Measurements from ENCODE around the gene KCNA2. TPM values are rescaled to one million over a fixed set of nuclear protein-coding genes. Genes with fewer than 3 reads are reported as not detected.
A peak's percentile ranks its signal among the peaks of the same experiment; 100 is the strongest.

The KCNA2 gene
- total RNA-seq, 8 experiments from 2014 or later: 0.43 to 4.0 (median 0.97) TPM

- no peak overlapping the region for H3K27ac ChIP-seq
- H3K4me1 ChIP-seq (replicated peaks in 1 of 2): no peaks in the 10 kb centered on the region
- 0 to 60% (median 27%) methylated on average over 1 to 32 of the region's 53 CpGs; no CpG with 5 or more reads in 2 of the 10 experiments for WGBS, 10 experiments
- ATAC-seq (replicated peaks in 6 of 8): peak; percentile 85 to 94 (median 90)
- H3K4me3 ChIP-seq: peak overlapping the region; percentile 11 to 28 (median 22)
- in situ Hi-C loops (cut with MboI; ENCODE audit: low pct_unique_long_range_greater_than_20kb in 2 of 9, low sequenced_read_pairs in 9 of 9, unreplicated experiment in 9 of 9): loop anchor here in 1 of 9 experiments (10.0 kb wide), 1 partner anchor 60 kb away; no protein-coding TSS in a partner anchor
These were observed 51.0 kb downstream of the KCNA2 start for GRCh38 chr1:110554871-110555801.

- Histone ChIP-seq H3K27ac (no peak overlapping the region), H3K4me1 (replicated peaks in 1 of 2) (no peaks in the 10 kb centered on the region), H3K4me3 (no peak overlapping the region)
- 43 to 90% methylated on average over 1 of the region's 1 CpG; no CpG with 5 or more reads in 8 of the 10 experiments for WGBS, 10 experiments
- ATAC-seq (replicated peaks in 6 of 8): no peak
- in situ Hi-C loops (cut with MboI; ENCODE audit: low pct_unique_long_range_greater_than_20kb in 2 of 9, low sequenced_read_pairs in 9 of 9, unreplicated experiment in 9 of 9): loop anchor here in 1 of 9 experiments (10.0 kb wide), 1 partner anchor 63 kb away; no protein-coding TSS in a partner anchor
These were observed 54.8 kb downstream of the KCNA2 start for GRCh38 chr1:110551278-110551809.

DNA sequence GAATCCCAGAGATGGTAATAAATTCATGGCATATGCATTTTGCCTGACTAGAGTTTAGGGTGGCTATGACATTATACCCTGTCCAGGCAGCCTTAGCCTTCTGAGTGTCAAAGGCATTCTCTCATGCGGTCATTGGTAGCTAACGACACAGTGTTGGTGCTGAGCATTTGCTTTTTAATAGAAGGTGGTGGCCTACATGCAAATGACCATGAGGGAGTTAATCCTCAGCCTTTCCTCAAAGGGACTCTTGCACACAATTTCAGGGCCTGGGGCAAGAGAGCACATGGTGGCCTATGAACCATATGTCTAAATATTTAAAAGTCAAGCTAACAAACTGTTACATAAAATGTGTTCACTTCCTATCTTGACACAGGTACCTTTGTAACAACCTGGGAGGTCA lies 56.3 kb downstream of the KCNA2 start:
- WGBS, 10 experiments: 0 to 56% (median 29%) methylated on average over 1 to 2 of the region's 2 CpGs; no CpG with 5 or more reads in 4 of the 10 experiments
- no peak overlapping the region for H3K4me3 ChIP-seq
- ATAC-seq (replicated peaks in 6 of 8): peak in 3 of 8 experiments; percentile 73 to 83 (median 80)
- H3K27ac ChIP-seq: no peak overlapping the region
- in situ Hi-C loops (cut with MboI; ENCODE audit: low pct_unique_long_range_greater_than_20kb in 2 of 9, low sequenced_read_pairs in 9 of 9, unreplicated experiment in 9 of 9): loop anchor here in 8 of 9 experiments (10.0 to 25.0 kb wide), 3 partner anchors 65 to 237 kb away; no protein-coding TSS in a partner anchor
- no peaks in the 10 kb centered on the region for H3K4me1 ChIP-seq (replicated peaks in 1 of 2)

DNA sequence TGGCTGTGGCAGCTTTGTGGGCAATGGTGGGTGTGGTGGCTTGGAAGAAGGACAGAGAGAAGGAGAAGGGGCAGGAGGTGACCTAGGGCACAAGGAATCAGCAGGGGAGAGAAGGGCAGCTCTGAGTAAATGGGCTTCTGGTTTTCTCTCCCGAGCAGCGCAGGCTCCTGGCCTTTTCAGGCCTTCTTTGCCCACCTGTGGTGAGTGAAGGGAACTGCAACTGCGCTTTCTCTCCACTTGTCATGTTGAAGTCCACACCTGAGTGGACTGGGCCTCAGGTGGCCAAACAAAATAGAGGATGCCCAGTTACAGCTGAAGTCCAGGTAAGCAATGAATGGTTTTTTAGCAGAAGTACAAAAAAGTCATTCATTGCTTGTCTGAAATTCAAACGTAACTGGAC lies 57.8 kb downstream of the KCNA2 start:
- in situ Hi-C loops (cut with MboI; ENCODE audit: low pct_unique_long_range_greater_than_20kb in 2 of 9, low sequenced_read_pairs in 9 of 9, unreplicated experiment in 9 of 9): loop anchor here in 7 of 9 experiments (10.0 to 25.0 kb wide), 3 partner anchors 66 to 239 kb away; no protein-coding TSS in a partner anchor
- 20 to 83% (median 64%) methylated on average over 1 to 2 of the region's 4 CpGs; no CpG with 5 or more reads in 3 of the 10 experiments for WGBS, 10 experiments
- ATAC-seq (replicated peaks in 6 of 8): peak; percentile 25 to 75 (median 47)

GRCh38 chr1:110547017-110547416 lies 59.1 kb downstream of the KCNA2 start:
- no peak for ATAC-seq (replicated peaks in 6 of 8)
- in situ Hi-C loops (cut with MboI; ENCODE audit: low pct_unique_long_range_greater_than_20kb in 2 of 9, low sequenced_read_pairs in 9 of 9, unreplicated experiment in 9 of 9): loop anchor here in 7 of 9 experiments (10.0 to 25.0 kb wide), 3 partner anchors 68 to 240 kb away; no protein-coding TSS in a partner anchor

More for the DNA sequence above, 57.8 kb downstream of the KCNA2 start:
- Histone ChIP-seq H3K27ac (no peak overlapping the region), H3K4me1 (replicated peaks in 1 of 2) (no peaks in the 10 kb centered on the region), H3K4me3 (no peak overlapping the region)

DNA sequence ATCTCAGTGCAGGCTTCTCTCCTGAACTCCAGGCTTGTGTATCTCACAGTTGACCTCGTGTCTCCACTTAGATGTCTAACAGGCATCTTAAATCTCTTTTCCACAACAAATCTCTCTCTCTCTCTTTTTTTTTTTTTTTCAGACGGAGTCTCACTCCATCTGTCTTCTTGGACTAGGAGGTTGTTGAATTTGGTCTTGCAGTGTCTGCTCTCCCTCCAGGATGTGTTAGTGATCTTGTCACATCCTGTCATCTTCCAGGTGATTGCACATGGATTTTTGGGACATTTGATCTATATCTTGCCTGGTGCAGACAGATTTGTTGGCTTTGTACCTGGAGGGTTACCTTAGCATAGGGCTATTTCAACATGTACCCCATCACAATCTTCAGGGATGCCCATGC lies 60.7 kb downstream of the KCNA2 start:
- no peak overlapping the region for H3K27ac ChIP-seq
- WGBS, 10 experiments: 0 to 40% (median 20%) methylated on average over 1 to 2 of the region's 2 CpGs
- H3K4me3 ChIP-seq: no peak overlapping the region
- no peak for ATAC-seq (replicated peaks in 6 of 8)
- in situ Hi-C loops (cut with MboI; ENCODE audit: low pct_unique_long_range_greater_than_20kb in 2 of 9, low sequenced_read_pairs in 9 of 9, unreplicated experiment in 9 of 9): loop anchor here in 7 of 9 experiments (10.0 to 25.0 kb wide), 3 partner anchors 69 to 242 kb away; no protein-coding TSS in a partner anchor
- H3K4me1 ChIP-seq (replicated peaks in 1 of 2): no peaks in the 10 kb centered on the region

More at GRCh38 chr1:110547017-110547416, 59.1 kb downstream of the KCNA2 start:
- Histone ChIP-seq H3K27ac (no peak overlapping the region), H3K4me3 (no peak overlapping the region), H3K4me1 (replicated peaks in 1 of 2) (no peaks in the 10 kb centered on the region)
- WGBS, 10 experiments: 0 to 71% (median 31%) methylated on average over 1 to 2 of the region's 2 CpGs; no CpG with 5 or more reads in 4 of the 10 experiments

- no peak overlapping the region for H3K4me3 ChIP-seq
- ATAC-seq (replicated peaks in 6 of 8): no peak
- in situ Hi-C loops (cut with MboI; ENCODE audit: low pct_unique_long_range_greater_than_20kb in 2 of 9, low sequenced_read_pairs in 9 of 9, unreplicated experiment in 9 of 9): loop anchor here in 7 of 9 experiments (10.0 to 25.0 kb wide), 3 partner anchors 70 to 243 kb away; no protein-coding TSS in a partner anchor
- H3K27ac ChIP-seq: no peak overlapping the region
- H3K4me1 ChIP-seq (replicated peaks in 1 of 2): no peaks in the 10 kb centered on the region
- 10 to 64% (median 38%) methylated on average over 1 to 3 of the region's 3 CpGs; no CpG with 5 or more reads in 1 of the 10 experiments for WGBS, 10 experiments
These were observed 61.4 kb downstream of the KCNA2 start for GRCh38 chr1:110544753-110545152.

Other genes with a start within 250 kb of the KCNA2 start
- gene SLC16A4, start 215.3 kb downstream of the KCNA2 start, total RNA-seq: 10 to 100 TPM in 3 of 8 experiments, 1 to 10 TPM in 5; 1.4 to 97.1 (median 3.3) TPM
- 100 to 1,000 TPM; 129 to 365 (median 211) TPM for gene LAMTOR5, start 198.7 kb downstream of the KCNA2 start, total RNA-seq
- gene PROK1, start 155.2 kb downstream of the KCNA2 start, total RNA-seq: under 1 TPM in 4 of 8 experiments, not detected in 4; 0.13 to 0.57 (median 0.25) TPM
- under 1 TPM in 4 of 8 experiments, not detected in 4; 0.08 to 0.43 (median 0.21) TPM for gene KCNA10, start 87.2 kb downstream of the KCNA2 start, total RNA-seq
- gene KCNA3, start 68.6 kb upstream of the KCNA2 start, total RNA-seq: 1 to 10 TPM in 5 of 8 experiments, under 1 TPM in 1, not detected in 2; 0.10 to 4.3 (median 3.8) TPM